Stimulated activated naive CD4-positive, alpha-beta T cell treated with Interleukin-2 at 50 U/mL for 16 hours (primary cell): ENCODE results near the gene PCDHA6.
"Not testable (repeated sequence)": the region's sequence is repeated elsewhere in the genome, so short reads cannot be mapped to it uniquely, and the experiment has no call there.

ENCODE experiments used
- DNase-seq: peaks from one replicate; lab custom pipeline; 2025; lab: John Stamatoyannopoulos, UW

The PCDHA6 gene

GRCh38 chr5:140862441-140863295 is 34.9 kb downstream of the PCDHA6 start:
- DNase-seq = no peak

GRCh38 chr5:140868721-140869554 is 41.2 kb downstream of the PCDHA6 start, which contains the start of gene PCDHA11:
TSS of gene PCDHA11 (plus strand) at chr5:140868957. CDS start at chr5:140869104, 147 bp downstream.
- no peak for DNase-seq

GRCh38 chr5:140869555-140869886 is 41.8 kb downstream of the PCDHA6 start:
- no peak for DNase-seq

GRCh38 chr5:140870221-140871201 is 42.8 kb downstream of the PCDHA6 start:
- DNase-seq = no peak

GRCh38 chr5:140875085-140876065 is 47.6 kb downstream of the PCDHA6 start, which contains the start of gene PCDHA12:
TSS of gene PCDHA12 (plus strand) at chr5:140875308. CDS start at chr5:140875473, 165 bp downstream.
- no peak for DNase-seq

GRCh38 chr5:140876541-140877261 is 48.9 kb downstream of the PCDHA6 start:
- not testable (repeated sequence) for DNase-seq

GRCh38 chr5:140877262-140877581 is 49.5 kb downstream of the PCDHA6 start:
- no peak for DNase-seq
